GM21576 (cell line): ENCODE measurements around the gene LTBR.

Experiments used
- ATAC-seq: cut with Tn5 transposase; IDR thresholded peaks from one replicate; pipeline ENCODE4 v1.9.1; 2021; ENCODE audit warnings: mild to moderate bottlenecking, moderate library complexity; ENCODE audit not compliant: unreplicated experiment

LTBR gene

GRCh38 chr12:6367065-6367968 lies 16.6 kb upstream of the LTBR start:
- ATAC-seq, result peak; percentile 80

GRCh38 chr12:6367969-6368892 lies 15.7 kb upstream of the LTBR start:
- ATAC-seq, result no peak

GRCh38 chr12:6368906-6369525 lies 14.9 kb upstream of the LTBR start:
- no peak for ATAC-seq

- ATAC-seq, result no peak
Measured at GRCh38 chr12:6369916-6370575, 13.9 kb upstream of the LTBR start.

GRCh38 chr12:6370576-6370935 lies 13.4 kb upstream of the LTBR start:
- no peak for ATAC-seq

- no peak for ATAC-seq
Measured at GRCh38 chr12:6370994-6371754, 12.8 kb upstream of the LTBR start.

- no peak for ATAC-seq
Measured at GRCh38 chr12:6372403-6373003, 11.5 kb upstream of the LTBR start.

- ATAC-seq, result no peak
Measured at GRCh38 chr12:6373022-6373787, 10.8 kb upstream of the LTBR start.

GRCh38 chr12:6374028-6374785 lies 9.8 kb upstream of the LTBR start:
- ATAC-seq, result no peak

- ATAC-seq, result no peak
Measured at GRCh38 chr12:6374786-6375160, 9.2 kb upstream of the LTBR start.

- no peak for ATAC-seq
Measured at GRCh38 chr12:6375269-6376078, 8.5 kb upstream of the LTBR start, which contains the start of gene SCNN1A. SCNN1A (minus strand) TSS chr12:6375563; CDS start chr12:6374783, 780 bp downstream.

GRCh38 chr12:6376079-6376869 lies 7.7 kb upstream of the LTBR start:
- ATAC-seq, result no peak

GRCh38 chr12:6376870-6377666 lies 6.9 kb upstream of the LTBR start:
- no peak for ATAC-seq

GRCh38 chr12:6377667-6377994 lies 6.3 kb upstream of the LTBR start:
- no peak for ATAC-seq

GRCh38 chr12:6378709-6379472 lies 5.1 kb upstream of the LTBR start:
- ATAC-seq, result no peak
